Spinal cord (tissue), 10 donors: Measurements from ENCODE around the gene GALNT6. TPM values are rescaled to one million over a fixed set of nuclear protein-coding genes. Genes with fewer than 3 reads are reported as not detected.

Experiments
- DNase-seq, 6 donors: peaks; one replicate each; pipeline versions ENCODE4 v3.0.0 to v3.0.0-alpha.2; 2013 to 2015; ENCODE audit warnings: low spot score in 6 of 6, low read depth in 4 of 6
- H3K27ac ChIP-seq: one replicate; pipeline ENCODE4 v1.5.1; 2013; ENCODE audit warnings: low read depth, low read length, control low read depth
- H3K27me3 ChIP-seq: one replicate; pipeline ENCODE4 v1.6.1; 2013; ENCODE audit warnings: low read length; ENCODE audit not compliant: control insufficient read depth, insufficient read depth
- H3K36me3 ChIP-seq: one replicate; pipeline ENCODE4 v1.6.1; 2013; ENCODE audit warnings: low read length; ENCODE audit not compliant: control insufficient read depth, insufficient read depth
- H3K4me1 ChIP-seq: one replicate; pipeline ENCODE4 v1.6.1; 2013; ENCODE audit warnings: low read length; ENCODE audit not compliant: control insufficient read depth, insufficient read depth
- H3K4me3 ChIP-seq: one replicate; pipeline ENCODE4 v1.5.1; 2013; ENCODE audit warnings: low read depth, low read length, control low read depth
- H3K9me3 ChIP-seq: one replicate; pipeline ENCODE4 v1.6.1; 2013; ENCODE audit warnings: low read length; ENCODE audit not compliant: control insufficient read depth, insufficient read depth
- WGBS: methylation state at CpG from one replicate; pipeline ENCODE4 v1.1.5; 2013; ENCODE audit warnings: missing lambda C conversion rate; ENCODE audit not compliant: insufficient coverage; 5-methylcytosine and 5-hydroxymethylcytosine counted together
- polyA plus RNA-seq, 2 donors: library from polyadenylated mRNA; unstranded; fragments of 120-200 nt; gene quantifications; one replicate each; pipeline ENCODE4 v1.2.1, GENCODE V29; 2013; ENCODE audit not compliant: insufficient read length in 2 of 2
- total RNA-seq, 2 donors: library from RNA; depleted of rRNA in 1 of 2; stranded (reverse); fragments of 120-200 nt in 1 of 2; fragments of >200 nt in 1 of 2; gene quantifications; one replicate each; pipeline versions ENCODE4 v1.2.3 to v1.2.4, GENCODE V29; 2013 to 2014
- donor health status: healthy.

Gene GALNT6
- total and polyA plus RNA-seq, 4 donors, result 0.80 to 5.0 (median 1.0) TPM

DNA sequence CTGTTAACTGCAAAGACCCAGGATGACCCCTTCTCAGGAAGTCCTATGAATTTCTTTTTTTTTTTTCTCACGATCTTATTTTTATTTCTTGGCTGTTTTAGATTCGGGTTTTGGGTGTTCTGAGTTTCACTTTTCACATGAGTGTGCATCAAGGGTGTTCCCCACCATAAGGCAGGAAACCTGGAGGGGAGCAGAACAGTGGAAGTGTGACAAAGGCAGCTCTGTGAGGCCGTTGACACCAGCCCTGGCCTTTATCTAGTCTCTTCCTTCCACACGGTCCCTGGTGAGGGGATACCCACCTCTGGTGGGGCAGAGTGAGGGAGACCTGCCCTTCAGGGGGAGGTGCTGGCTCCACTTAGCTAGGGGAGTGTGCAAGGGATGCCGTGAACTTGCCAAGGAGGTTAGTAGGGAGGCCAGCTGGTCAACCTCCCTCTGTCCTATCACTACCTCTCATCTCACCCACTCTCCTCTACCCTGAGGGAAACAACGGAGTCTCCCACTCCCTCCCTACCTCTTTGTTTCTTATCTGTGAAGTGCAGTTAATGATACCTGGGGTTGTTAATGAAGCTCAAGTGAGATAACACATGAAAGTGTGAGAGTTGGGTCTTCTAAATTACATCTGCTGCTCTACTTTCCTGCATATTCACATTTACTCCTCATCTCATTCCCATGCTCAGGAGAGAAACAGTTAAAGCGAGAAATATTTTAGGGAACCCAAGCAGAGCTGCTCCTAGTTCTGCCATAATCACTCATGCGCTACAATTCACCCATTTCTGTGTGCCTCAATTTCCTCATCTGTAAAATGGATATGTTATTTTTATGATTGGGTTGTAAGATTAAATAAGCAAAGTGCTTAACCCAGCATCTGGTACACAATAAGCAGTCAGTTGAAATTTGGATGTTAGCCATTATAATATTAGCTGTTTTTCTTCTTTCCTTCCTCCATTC lies 4.4 kb upstream of the GALNT6 start:
- Histone ChIP-seq H3K27me3 (peaks cover 45% of the 10 kb centered on the region), H3K9me3 (no peaks in the 10 kb centered on the region), H3K4me3 (no peak overlapping the region), H3K4me1 (peaks cover 20% of the 10 kb centered on the region), H3K27ac (no peak overlapping the region), H3K36me3 (no peaks in the 10 kb centered on the region)
- no peak for DNase-seq
- WGBS, result no CpG with 5 or more reads among the region's 8 CpGs

DNA sequence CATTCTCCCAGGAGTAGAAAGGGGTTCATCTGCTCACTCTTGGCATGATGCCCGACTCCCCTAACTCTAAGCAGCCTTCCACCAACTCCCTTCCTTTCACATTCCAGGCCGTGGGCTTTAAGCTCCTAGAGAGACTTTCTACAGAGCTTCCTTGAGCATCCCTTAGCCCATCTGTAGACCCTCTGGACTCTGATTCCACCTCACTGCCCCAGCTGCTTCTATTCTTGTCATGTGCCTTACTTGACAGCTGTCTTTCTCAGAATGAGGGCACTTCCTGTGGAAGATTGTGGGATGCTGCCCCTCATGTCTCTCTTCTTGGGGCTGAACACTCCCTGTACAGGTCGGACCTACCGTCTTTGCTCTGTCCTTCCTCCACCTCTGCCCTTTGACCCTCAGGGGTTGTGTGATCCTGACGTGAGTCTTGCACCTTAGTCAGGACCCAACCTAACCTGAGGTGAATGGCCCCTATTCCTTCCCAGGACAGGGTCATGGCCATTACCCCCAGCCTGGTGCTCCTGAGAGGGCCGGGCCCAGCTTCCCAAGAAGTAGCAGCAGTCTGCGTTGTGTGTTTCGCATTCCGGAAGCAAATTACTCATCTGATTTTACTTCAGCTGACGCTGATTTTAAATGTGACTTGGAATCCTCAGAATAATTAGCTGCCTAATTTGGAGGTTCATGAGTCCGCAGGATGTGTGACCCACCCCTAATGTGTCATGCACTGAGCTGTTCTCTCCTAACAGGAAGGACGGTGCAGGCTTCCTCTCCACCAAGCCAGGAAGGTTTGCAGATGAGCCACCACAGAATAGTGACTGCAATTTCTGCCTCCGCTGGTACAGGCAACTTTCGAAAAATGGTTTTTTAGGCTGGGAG lies 2.7 kb upstream of the GALNT6 start:
- Histone ChIP-seq H3K27ac (no peak overlapping the region), H3K4me3 (no peak overlapping the region), H3K9me3 (no peaks in the 10 kb centered on the region), H3K36me3 (no peaks in the 10 kb centered on the region), H3K4me1 (peaks cover 20% of the 10 kb centered on the region), H3K27me3 (peaks cover 51% of the 10 kb centered on the region)
- no peak for DNase-seq
- 96% methylated on average over 12 of the region's 14 CpGs for WGBS

DNA sequence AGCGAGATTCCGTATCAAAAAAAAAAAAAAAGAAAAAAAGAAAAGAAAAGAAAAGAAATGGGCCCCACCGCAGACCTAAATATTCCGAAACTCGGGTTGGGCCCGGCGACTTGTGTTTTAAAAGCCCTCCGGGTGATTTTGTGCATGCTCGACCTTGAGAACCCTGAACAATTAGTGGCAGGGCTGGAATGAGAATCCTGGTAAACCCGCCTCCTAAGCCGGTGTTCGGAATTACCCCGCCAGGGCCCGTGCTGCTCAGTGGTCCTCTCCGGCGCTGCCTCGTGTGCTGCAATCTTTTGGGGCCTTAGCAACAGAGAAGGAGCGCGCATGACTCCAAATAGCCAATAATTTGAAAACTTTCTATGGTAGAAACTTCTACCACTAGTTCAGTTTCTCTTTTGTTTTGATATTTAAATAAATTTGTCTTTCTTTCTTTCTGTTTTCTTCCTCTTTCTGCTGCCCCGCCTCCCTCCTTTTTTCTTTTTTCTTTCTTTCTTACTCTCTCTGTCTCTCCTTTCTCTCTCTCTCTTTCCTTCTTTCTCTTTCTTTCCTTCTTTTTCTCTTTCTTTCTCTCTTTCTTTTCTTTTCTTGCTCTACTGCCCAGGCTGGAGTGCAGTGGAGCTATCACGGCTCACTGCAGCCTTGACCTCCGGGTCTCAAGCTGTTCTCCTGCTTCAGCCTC lies 1.5 kb upstream of the GALNT6 start:
- Histone ChIP-seq H3K36me3 (no peaks in the 10 kb centered on the region), H3K4me1 (peaks cover 26% of the 10 kb centered on the region), H3K27ac (no peak overlapping the region), H3K27me3 (peaks cover 49% of the 10 kb centered on the region), H3K4me3 (peak overlapping the region; percentile 9), H3K9me3 (no peaks in the 10 kb centered on the region)
- DNase-seq, result peak in 1 of 6 donors; percentile 12
- WGBS, result 24% methylated on average over 16 of the region's 22 CpGs

DNA sequence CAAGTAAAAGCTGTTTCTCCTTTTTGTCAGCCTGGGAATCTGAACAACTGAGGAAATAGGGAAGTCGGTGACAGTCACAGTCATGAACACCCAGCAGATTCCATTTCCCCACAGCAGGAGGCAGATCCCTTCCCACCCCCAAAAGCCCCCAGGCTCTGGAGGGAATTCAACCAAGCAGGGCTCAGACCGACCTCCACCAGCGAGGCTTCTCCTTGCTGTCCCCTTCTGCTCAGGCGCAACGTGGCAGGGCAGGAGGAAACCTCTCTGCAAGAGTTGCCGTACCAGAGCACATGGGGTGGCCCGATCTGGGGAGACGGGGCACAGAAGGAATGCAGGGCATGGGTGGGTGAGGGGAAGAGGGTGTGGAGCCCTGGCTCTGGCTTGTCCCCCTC lies 319 bp downstream of the GALNT6 start:
- H3K27me3 ChIP-seq, result peaks cover 49% of the 10 kb centered on the region
- 21% methylated on average over 3 of the region's 8 CpGs for WGBS
- H3K4me3 ChIP-seq, result peak overlapping the region; percentile 43
- no peaks in the 10 kb centered on the region for H3K9me3 ChIP-seq
- peaks cover 28% of the 10 kb centered on the region for H3K4me1 ChIP-seq
- DNase-seq, result peak in 1 of 6 donors; percentile 18
- H3K27ac ChIP-seq, result no peak overlapping the region
- no peaks in the 10 kb centered on the region for H3K36me3 ChIP-seq

DNA sequence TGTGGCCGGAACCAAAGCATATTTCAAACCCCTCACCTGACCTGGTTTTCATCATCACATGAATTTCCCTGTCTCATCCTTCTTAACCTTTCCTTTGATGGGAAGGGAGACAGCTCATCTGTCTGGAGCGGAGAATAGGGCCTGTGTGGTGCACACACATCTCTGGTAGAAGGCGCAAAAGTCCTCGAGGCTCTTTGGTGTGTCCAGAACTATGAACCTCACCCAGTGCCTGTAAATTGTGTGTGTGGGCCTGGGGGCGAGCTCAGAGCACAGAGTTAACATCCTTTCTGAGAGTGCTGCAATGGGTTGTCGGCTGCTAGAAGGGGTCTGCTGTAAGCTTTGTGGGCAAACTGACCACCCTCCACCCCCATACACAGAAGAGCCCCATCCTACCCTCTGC lies 749 bp downstream of the GALNT6 start:
- Histone ChIP-seq H3K9me3 (no peaks in the 10 kb centered on the region), H3K27me3 (peaks cover 48% of the 10 kb centered on the region), H3K27ac (no peak overlapping the region), H3K4me1 (peaks cover 28% of the 10 kb centered on the region), H3K4me3 (no peak overlapping the region), H3K36me3 (no peaks in the 10 kb centered on the region)
- DNase-seq, result no peak
- WGBS, result no CpG with 5 or more reads among the region's 6 CpGs

DNA sequence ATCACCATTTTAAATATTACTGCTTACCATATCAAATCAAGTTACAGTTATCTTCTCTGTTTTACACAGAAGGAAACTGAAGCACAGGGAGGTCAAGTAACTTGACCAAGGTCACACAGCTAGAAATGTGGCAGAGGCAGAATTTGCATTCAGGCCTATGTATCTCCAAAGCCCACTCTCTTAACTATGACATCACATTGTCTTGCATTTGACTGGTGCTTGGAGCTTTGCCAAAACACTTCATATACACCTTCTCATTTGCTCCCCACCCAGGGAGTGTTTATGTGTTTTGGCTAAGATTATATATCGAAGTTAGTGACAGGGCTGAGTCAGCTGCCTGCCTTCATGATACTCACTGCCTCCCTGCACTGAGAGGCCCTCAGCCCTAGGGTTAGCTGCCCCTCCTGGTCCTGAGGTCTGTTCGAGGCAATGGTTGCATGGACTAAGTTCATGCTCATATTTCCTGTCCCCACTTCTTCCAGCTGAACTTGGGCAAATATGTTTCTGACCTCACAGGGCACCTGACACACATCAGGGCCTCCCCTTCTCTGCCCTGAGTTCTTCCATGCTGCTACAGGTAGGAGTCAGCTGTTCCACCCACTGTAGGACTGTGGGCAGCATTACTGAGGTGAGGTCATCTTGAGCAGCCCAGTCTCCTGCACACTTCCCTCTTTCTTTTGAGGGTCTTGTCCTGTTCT lies 1.8 kb downstream of the GALNT6 start:
- 83% methylated on average over 1 of the region's 2 CpGs for WGBS
- peak in 1 of 6 donors; percentile 3 for DNase-seq
- H3K36me3 ChIP-seq, result no peaks in the 10 kb centered on the region
- H3K4me3 ChIP-seq, result no peak overlapping the region
- H3K4me1 ChIP-seq, result peaks cover 28% of the 10 kb centered on the region
- no peak overlapping the region for H3K27ac ChIP-seq
- H3K9me3 ChIP-seq, result no peaks in the 10 kb centered on the region
- peaks cover 41% of the 10 kb centered on the region for H3K27me3 ChIP-seq

DNA sequence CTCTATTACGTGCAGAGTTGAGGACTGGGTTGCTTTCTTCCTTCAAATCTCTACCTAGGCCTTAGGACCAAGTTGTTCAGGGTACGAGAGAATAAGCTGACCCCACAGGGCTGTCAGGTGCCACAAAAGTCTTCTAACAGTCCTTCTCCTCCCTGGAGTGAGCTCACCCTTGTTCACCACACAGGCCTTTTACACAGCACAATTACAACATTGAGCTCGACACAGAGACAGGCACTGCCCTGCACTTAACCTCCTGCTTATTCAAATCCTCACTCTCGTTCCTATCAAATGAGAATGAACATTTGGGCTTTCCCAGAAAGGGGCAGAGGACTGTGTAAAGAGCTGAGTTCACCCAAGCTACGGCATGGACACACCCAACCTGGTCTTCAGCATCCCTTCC lies 2.4 kb downstream of the GALNT6 start:
- Histone ChIP-seq H3K27ac (no peak overlapping the region), H3K36me3 (no peaks in the 10 kb centered on the region), H3K4me1 (peaks cover 28% of the 10 kb centered on the region), H3K4me3 (no peak overlapping the region), H3K9me3 (no peaks in the 10 kb centered on the region), H3K27me3 (peaks cover 37% of the 10 kb centered on the region)
- 77% methylated on average over 5 of the region's 5 CpGs for WGBS
- DNase-seq, result no peak

DNA sequence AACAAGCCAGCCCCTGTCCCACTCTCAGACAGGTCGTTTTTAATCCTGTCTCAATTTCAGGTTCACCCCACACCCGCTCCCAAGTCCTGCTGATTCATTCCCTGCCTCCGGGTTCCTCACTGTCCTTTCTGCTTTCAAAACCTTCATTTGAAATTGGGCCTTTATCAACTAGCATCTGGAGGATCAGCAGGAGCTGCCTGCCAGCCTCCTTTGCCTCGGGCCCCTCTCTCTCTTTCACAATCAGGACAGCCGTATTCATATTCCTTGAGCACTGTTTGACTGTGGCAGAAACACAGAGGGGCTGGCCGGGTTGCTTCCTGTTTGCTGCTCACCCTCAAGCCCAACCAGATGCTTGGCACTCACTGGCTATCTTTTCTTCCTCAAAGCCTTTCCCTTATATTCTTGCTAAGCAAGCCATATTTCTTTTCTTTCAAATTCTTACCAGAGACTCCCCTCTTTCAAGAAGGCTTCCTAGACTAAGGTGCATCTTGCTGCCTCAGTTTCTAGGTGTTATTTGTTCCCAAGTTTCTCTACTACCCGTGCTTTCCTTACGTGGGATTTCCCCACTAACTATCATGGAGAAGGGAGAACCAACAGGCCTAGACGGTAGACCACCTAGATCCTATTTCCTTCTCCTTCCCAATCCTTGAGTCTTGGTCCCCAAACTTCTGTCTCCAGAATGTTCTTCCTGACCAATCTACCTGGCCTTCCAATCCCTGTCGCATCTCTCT lies 3.0 kb downstream of the GALNT6 start:
- peaks cover 28% of the 10 kb centered on the region for H3K4me1 ChIP-seq
- 39% methylated on average over 9 of the region's 10 CpGs for WGBS
- H3K27ac ChIP-seq, result no peak overlapping the region
- no peak overlapping the region for H3K4me3 ChIP-seq
- H3K9me3 ChIP-seq, result no peaks in the 10 kb centered on the region
- peak in 2 of 6 donors; percentile 40 to 59 for DNase-seq
- H3K27me3 ChIP-seq, result peaks cover 30% of the 10 kb centered on the region
- no peaks in the 10 kb centered on the region for H3K36me3 ChIP-seq
